Caco-2 (cell line): ENCODE results near the gene TBC1D2B. TPM values are rescaled to one million over a fixed set of nuclear protein-coding genes. Genes with fewer than 3 reads are reported as not detected.
A peak's percentile ranks its signal among the peaks of the same experiment; 100 is the strongest.
"Not testable (repeated sequence)": the region's sequence is repeated elsewhere in the genome, so short reads cannot be mapped to it uniquely, and the experiment has no call there.

ENCODE experiments used
- BruUV-seq: library from RNA; stranded (reverse); fragments of 400-500 nt; replicated peaks from 2 replicates; lab custom pipeline; 2021; lab: Mats Ljungman, UMichigan
- CTCF ChIA-PET: fragments of 300-600 bp; sonication (Branson Sonifier 250); formaldehyde crosslinking; loops from one replicate; lab custom pipeline; 2022; ENCODE audit warnings: antibody characterized with exemption; lab: Charles Lee
- POLR2A ChIA-PET: fragments of 300-600 bp; sonication (Branson Sonifier 250); formaldehyde crosslinking; loops from one replicate; lab custom pipeline; 2022; ENCODE audit warnings: antibody characterized with exemption; lab: Charles Lee
- DNase-seq, 2 experiments: peaks; one replicate each; pipeline versions ENCODE4 v3.0.0 to v3.0.0-alpha.2; 2020 to 2022
- H3K27me3 ChIP-seq: replicated peaks from 2 replicates; pipeline ENCODE4 v1.6.0; 2011; ENCODE audit warnings: low read length; ENCODE audit not compliant: control insufficient read depth, insufficient read depth
- H3K36me3 ChIP-seq: 2 replicates; pipeline ENCODE4 v1.5.1; 2011; ENCODE audit warnings: low read length; ENCODE audit not compliant: control insufficient read depth, insufficient read depth
- H3K4me1 ChIP-seq: fragments of 250-450 bp; sonication (Bioruptor Pico); 2 replicates; pipeline ENCODE4 v1.5.1; 2020; ENCODE audit warnings: mild to moderate bottlenecking
- H3K4me3 ChIP-seq: 2 replicates; pipeline ENCODE4 v1.5.1; 2011; ENCODE audit warnings: low read depth, mild to moderate bottlenecking, control low read depth, low read length
- H3K9me3 ChIP-seq: fragments of 250-450 bp; sonication (Bioruptor Pico); 2 replicates; pipeline ENCODE4 v1.5.1; 2020; ENCODE audit warnings: mild to moderate bottlenecking, moderate library complexity
- H3K27ac Mint-ChIP-seq: one replicate; pipeline ENCODE4 v1.8.0; 2022; ENCODE audit warnings: mixed read lengths; ENCODE audit not compliant: unreplicated experiment
- H3K27me3 Mint-ChIP-seq: one replicate; pipeline ENCODE4 v1.8.0; 2022; ENCODE audit warnings: mixed read lengths; ENCODE audit not compliant: insufficient read depth, unreplicated experiment
- H3K36me3 Mint-ChIP-seq: one replicate; pipeline ENCODE4 v1.8.0; 2022; ENCODE audit warnings: mild to moderate bottlenecking, mixed read lengths; ENCODE audit not compliant: insufficient read depth, unreplicated experiment
- H3K4me1 Mint-ChIP-seq: one replicate; pipeline ENCODE4 v1.8.0; 2022; ENCODE audit warnings: low read depth, mixed read lengths; ENCODE audit not compliant: unreplicated experiment
- H3K4me3 Mint-ChIP-seq: one replicate; pipeline ENCODE4 v1.8.0; 2022; ENCODE audit warnings: mild to moderate bottlenecking, moderate library complexity, mixed read lengths; ENCODE audit not compliant: unreplicated experiment
- H3K9me3 Mint-ChIP-seq: one replicate; pipeline ENCODE4 v1.8.0; 2022; ENCODE audit warnings: mixed read lengths; ENCODE audit not compliant: unreplicated experiment
- CTCF ChIP-seq, 2 experiments: fragments of 200-600 bp in 1 of 2; IDR thresholded peaks; 1 replicate in 1 of 2; 2 replicates in 1 of 2; pipeline versions ENCODE4 v1.5.1 to v1.8.0; 2011 to 2022; ENCODE audit warnings: antibody characterized with exemption in 1 of 2, control low read depth in 1 of 2, inconsistent platforms in 1 of 2, low read depth in 1 of 2, low read length in 1 of 2, mild to moderate bottlenecking in 1 of 2, moderate library complexity in 1 of 2; ENCODE audit not compliant: insufficient read depth in 1 of 2, severe bottlenecking in 1 of 2, unreplicated experiment in 1 of 2
- intact Hi-C: fragments of 100-400 bp; cut with micrococcal nuclease; formaldehyde crosslinking; loops from one replicate; pipeline ENCODE4 v1.10.0; 2022; ENCODE audit not compliant: unreplicated experiment
- total RNA-seq: library from RNA; stranded (reverse); gene quantifications from 2 replicates; pipeline ENCODE4 v1.2.3, GENCODE V29; 2022

The TBC1D2B gene
- total RNA-seq, 1 experiment from 2014 or later, result 18.3 TPM

- Histone ChIP-seq H3K4me1 (peaks cover 5% of the 10 kb centered on the region; the same call in 1 of the 2 replicates), H3K4me3 (no peak overlapping the region), H3K27me3 (no peaks in the 10 kb centered on the region), H3K36me3 (no peaks in the 10 kb centered on the region), H3K9me3 (no peaks in the 10 kb centered on the region)
- TF ChIP-seq CTCF (IDR thresholded peaks at IDR 0.05; ENCODE audit: insufficient read depth in 1 of 2, low read depth in 1 of 2, low read length in 1 of 2, severe bottlenecking in 1 of 2, unreplicated experiment in 1 of 2), result no peak
- no peak overlapping the region for H3K27ac Mint-ChIP-seq
- POLR2A ChIA-PET, result no interaction called here
- DNase-seq, result no peak
- no peaks in the 10 kb centered on the region for H3K4me1 Mint-ChIP-seq
- H3K27me3 Mint-ChIP-seq, result peaks cover 12% of the 10 kb centered on the region
- intact Hi-C loops, result no loop called here
- H3K4me3 Mint-ChIP-seq, result no peak overlapping the region
- no peaks in the 10 kb centered on the region for H3K36me3 Mint-ChIP-seq
- H3K9me3 Mint-ChIP-seq, result peaks cover 9% of the 10 kb centered on the region
- BruUV-seq, result no TSS peak
- CTCF ChIA-PET, result interaction anchor here (0.5 to 4.1 kb wide), 2 partner anchors 108 to 145 kb away, joined by 3 to 31 read pairs; no protein-coding TSS in a partner anchor
These were observed 113.3 kb downstream of the TBC1D2B start for GRCh38 chr15:77964193-77964592.

- Histone ChIP-seq H3K36me3 (no peaks in the 10 kb centered on the region), H3K4me3 (no peak overlapping the region), H3K4me1 (no peaks in the 10 kb centered on the region), H3K27me3 (no peaks in the 10 kb centered on the region), H3K9me3 (no peaks in the 10 kb centered on the region)
- Mint-ChIP-seq H3K4me3 (peak overlapping the region; percentile 19), H3K27ac (no peak overlapping the region), H3K27me3 (peaks cover 9% of the 10 kb centered on the region), H3K9me3 (no peaks in the 10 kb centered on the region), H3K36me3 (no peaks in the 10 kb centered on the region), H3K4me1 (no peaks in the 10 kb centered on the region)
- DNase-seq, result peak; percentile 78 to 87
- intact Hi-C loops, result loop anchor here (1.0 to 2.0 kb wide), 3 partner anchors 149 to 282 kb away; no protein-coding TSS in a partner anchor
- peak; percentile 80 to 91 for TF ChIP-seq CTCF (IDR thresholded peaks at IDR 0.05; ENCODE audit: insufficient read depth in 1 of 2, low read depth in 1 of 2, low read length in 1 of 2, severe bottlenecking in 1 of 2, unreplicated experiment in 1 of 2)
- ChIA-PET POLR2A (no interaction called here), CTCF (interaction anchor here (0.9 to 2.7 kb wide), 3 partner anchors 149 to 282 kb away, joined by 4 to 33 read pairs (median 7); no protein-coding TSS in a partner anchor)
- BruUV-seq, result no TSS peak
These were observed 118.1 kb downstream of the TBC1D2B start for GRCh38 chr15:77959432-77959879.

GRCh38 chr15:77958716-77959431 lies 118.6 kb downstream of the TBC1D2B start:
- H3K27me3 Mint-ChIP-seq, DNase-seq, H3K27me3 ChIP-seq, H3K4me3 ChIP-seq, H3K27ac Mint-ChIP-seq, BruUV-seq, H3K36me3 ChIP-seq, POLR2A ChIA-PET, H3K4me3 Mint-ChIP-seq, H3K9me3 Mint-ChIP-seq, H3K9me3 ChIP-seq, H3K36me3 Mint-ChIP-seq, H3K4me1 Mint-ChIP-seq, H3K4me1 ChIP-seq: not testable (repeated sequence)
- intact Hi-C loops, result loop anchor here (1.0 to 2.0 kb wide), 3 partner anchors 149 to 282 kb away; no protein-coding TSS in a partner anchor
- CTCF ChIA-PET, result interaction anchor here (0.9 to 2.7 kb wide), 3 partner anchors 150 to 283 kb away, joined by 4 to 33 read pairs (median 7); no protein-coding TSS in a partner anchor

- H3K27me3 ChIP-seq, POLR2A ChIA-PET, H3K36me3 ChIP-seq, H3K4me1 Mint-ChIP-seq, H3K4me3 Mint-ChIP-seq, H3K4me3 ChIP-seq, H3K36me3 Mint-ChIP-seq, DNase-seq, H3K27ac Mint-ChIP-seq, H3K9me3 Mint-ChIP-seq, H3K9me3 ChIP-seq, BruUV-seq, H3K4me1 ChIP-seq, H3K27me3 Mint-ChIP-seq: not testable (repeated sequence)
- intact Hi-C loops, result loop anchor here (2.0 kb wide), 1 partner anchor 237 kb away; no protein-coding TSS in a partner anchor
- CTCF ChIA-PET, result interaction anchor here (2.7 kb wide), 1 partner anchor 151 kb away, joined by 33 read pairs; no protein-coding TSS in a partner anchor
These were observed 119.5 kb downstream of the TBC1D2B start for GRCh38 chr15:77958021-77958420.

GRCh38 chr15:77953926-77954325 lies 123.6 kb downstream of the TBC1D2B start:
- H3K27me3 Mint-ChIP-seq, DNase-seq, H3K4me1 Mint-ChIP-seq, H3K4me3 Mint-ChIP-seq, H3K27me3 ChIP-seq, H3K4me1 ChIP-seq, intact Hi-C loops, POLR2A ChIA-PET, BruUV-seq, H3K9me3 Mint-ChIP-seq, CTCF ChIA-PET, H3K27ac Mint-ChIP-seq, H3K36me3 ChIP-seq, H3K9me3 ChIP-seq, H3K4me3 ChIP-seq, H3K36me3 Mint-ChIP-seq: not testable (repeated sequence)
